Testis (tissue), 3 donors: Measurements from ENCODE around the gene KDM4C. TPM values are rescaled to one million over a fixed set of nuclear protein-coding genes. Genes with fewer than 3 reads are reported as not detected.

Experiments
- DNase-seq: peaks from one replicate; pipeline ENCODE4 v3.0.0-alpha.2; 2019
- H3K27ac ChIP-seq, 2 donors: fragments of 200-600 bp; sonication (generic); one replicate each; pipeline ENCODE4 v1.5.1; 2019
- H3K27me3 ChIP-seq: fragments of 200-600 bp; sonication (generic); one replicate; pipeline ENCODE4 v1.5.1; 2019
- H3K36me3 ChIP-seq: fragments of 200-600 bp; sonication (generic); one replicate; pipeline ENCODE4 v1.5.1; 2017; ENCODE audit warnings: low read depth; ENCODE audit errors: missing control alignments
- H3K4me1 ChIP-seq: fragments of 200-600 bp; sonication (generic); one replicate; pipeline ENCODE4 v1.5.1; 2019
- H3K4me3 ChIP-seq, 2 donors: fragments of 200-600 bp; sonication (generic); one replicate each; pipeline ENCODE4 v1.5.1; 2017 to 2019
- H3K9me3 ChIP-seq: fragments of 200-600 bp; sonication (generic); one replicate; pipeline ENCODE4 v1.5.1; 2017
- POLR2A ChIP-seq: fragments of 450-650 bp; IDR thresholded peaks from one replicate; pipeline ENCODE4 v1.6.1; 2017; ENCODE audit warnings: antibody characterized with exemption, mild to moderate bottlenecking, moderate library complexity
- WGBS, 2 donors: methylation state at CpG; one replicate each; pipeline ENCODE4 v1.1.5; 2018; 5-methylcytosine and 5-hydroxymethylcytosine counted together
- intact Hi-C: fragments of 100-400 bp; cut with DNase I; formaldehyde crosslinking; loops from one replicate; pipeline ENCODE4 v1.15.1; 2023; ENCODE audit warnings: low total_unique reads
- polyA plus RNA-seq: library from polyadenylated mRNA; stranded (reverse); fragments of 350-450 nt; fragmentation: Illumina TruSeq; extraction: RNeasy Lipid Tissue Mini Kit (QIAGEN cat#74804); gene quantifications from one replicate; pipeline ENCODE4 v1.2.3, GENCODE V29; 2014; ENCODE audit warnings: low read depth, low replicate concordance; ENCODE audit not compliant: insufficient read depth
- total RNA-seq, 2 donors: library from RNA; depleted of rRNA; stranded (reverse); fragments of >200 nt; gene quantifications; one replicate each; pipeline ENCODE4 v1.2.3, GENCODE V29; 2016
- TF ChIP-seq, protein P1 (sequence below), 3 experiments: fragments of 450-650 bp in 2 of 3; fragments of 200-600 bp in 1 of 3; sonication (generic) in 1 of 3; IDR thresholded peaks; one replicate each; pipeline ENCODE4 v1.5.1; 2016 to 2019; ENCODE audit warnings: antibody characterized with exemption in 3 of 3, mild to moderate bottlenecking in 2 of 3, moderate library complexity in 1 of 3

KDM4C gene
- total and polyA plus RNA-seq, 3 donors from 2014 or later, result 16.7 to 58.8 (median 48.8) TPM

DNA sequence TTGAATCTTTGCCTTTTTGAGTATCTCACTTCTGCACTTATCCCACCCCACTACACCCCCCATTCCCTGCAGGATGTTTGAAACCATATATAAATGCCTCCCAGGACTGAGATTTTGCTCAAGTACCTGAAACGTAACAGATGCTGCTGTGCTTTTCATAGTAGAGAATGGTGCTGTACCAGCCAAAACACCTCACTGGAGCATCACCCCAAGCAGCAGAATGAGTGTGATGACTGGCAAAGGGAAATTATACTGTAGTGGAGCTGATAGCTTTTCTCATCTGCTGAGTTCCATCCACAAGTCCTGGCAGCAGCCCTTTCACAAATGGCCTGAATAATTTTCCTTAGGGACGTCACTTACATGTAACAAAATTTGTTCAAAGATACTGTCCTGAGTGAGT lies 246.1 kb downstream of the KDM4C start:
- Histone ChIP-seq H3K36me3 (no peaks in the 10 kb centered on the region), H3K27ac (no peak overlapping the region), H3K4me1 (no peaks in the 10 kb centered on the region), H3K27me3 (no peaks in the 10 kb centered on the region), H3K4me3 (no peak overlapping the region), H3K9me3 (no peaks in the 10 kb centered on the region)
- 74 to 81% methylated on average over 2 of the region's 2 CpGs for WGBS, 2 donors
- TF ChIP-seq POLR2A, result no peak
- TF ChIP-seq, protein P1, sequence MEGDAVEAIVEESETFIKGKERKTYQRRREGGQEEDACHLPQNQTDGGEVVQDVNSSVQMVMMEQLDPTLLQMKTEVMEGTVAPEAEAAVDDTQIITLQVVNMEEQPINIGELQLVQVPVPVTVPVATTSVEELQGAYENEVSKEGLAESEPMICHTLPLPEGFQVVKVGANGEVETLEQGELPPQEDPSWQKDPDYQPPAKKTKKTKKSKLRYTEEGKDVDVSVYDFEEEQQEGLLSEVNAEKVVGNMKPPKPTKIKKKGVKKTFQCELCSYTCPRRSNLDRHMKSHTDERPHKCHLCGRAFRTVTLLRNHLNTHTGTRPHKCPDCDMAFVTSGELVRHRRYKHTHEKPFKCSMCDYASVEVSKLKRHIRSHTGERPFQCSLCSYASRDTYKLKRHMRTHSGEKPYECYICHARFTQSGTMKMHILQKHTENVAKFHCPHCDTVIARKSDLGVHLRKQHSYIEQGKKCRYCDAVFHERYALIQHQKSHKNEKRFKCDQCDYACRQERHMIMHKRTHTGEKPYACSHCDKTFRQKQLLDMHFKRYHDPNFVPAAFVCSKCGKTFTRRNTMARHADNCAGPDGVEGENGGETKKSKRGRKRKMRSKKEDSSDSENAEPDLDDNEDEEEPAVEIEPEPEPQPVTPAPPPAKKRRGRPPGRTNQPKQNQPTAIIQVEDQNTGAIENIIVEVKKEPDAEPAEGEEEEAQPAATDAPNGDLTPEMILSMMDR (IDR thresholded peaks at IDR 0.05), result no peak
- DNase-seq, result no peak
- intact Hi-C loops, result no loop called here

DNA sequence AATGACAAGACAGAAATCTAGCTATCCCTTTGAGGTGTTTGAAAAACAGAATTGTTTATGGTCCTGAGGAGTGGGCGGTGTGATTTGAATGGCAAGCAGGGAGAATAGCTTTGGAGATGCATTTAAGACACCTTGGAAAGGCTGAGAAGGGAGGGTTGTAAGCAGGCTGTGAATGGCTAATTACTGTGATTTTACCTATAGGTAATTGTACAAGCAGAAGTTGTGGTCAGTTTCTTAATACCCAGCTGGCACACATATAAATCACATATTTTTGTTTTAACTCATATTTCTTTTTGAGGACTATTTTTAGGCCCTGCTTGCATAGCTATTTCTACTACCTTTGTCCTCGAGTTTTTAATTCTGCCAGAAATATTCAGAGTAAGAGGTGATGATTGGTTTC lies 248.6 kb downstream of the KDM4C start:
- Histone ChIP-seq H3K27ac (no peak overlapping the region), H3K27me3 (no peaks in the 10 kb centered on the region), H3K9me3 (no peaks in the 10 kb centered on the region), H3K4me3 (no peak overlapping the region), H3K36me3 (no peaks in the 10 kb centered on the region), H3K4me1 (no peaks in the 10 kb centered on the region)
- TF ChIP-seq POLR2A, result no peak
- TF ChIP-seq, protein P1 (IDR thresholded peaks at IDR 0.05), result no peak
- 73 to 83% methylated on average over 2 of the region's 2 CpGs for WGBS, 2 donors
- no peak for DNase-seq
- intact Hi-C loops, result no loop called here

DNA sequence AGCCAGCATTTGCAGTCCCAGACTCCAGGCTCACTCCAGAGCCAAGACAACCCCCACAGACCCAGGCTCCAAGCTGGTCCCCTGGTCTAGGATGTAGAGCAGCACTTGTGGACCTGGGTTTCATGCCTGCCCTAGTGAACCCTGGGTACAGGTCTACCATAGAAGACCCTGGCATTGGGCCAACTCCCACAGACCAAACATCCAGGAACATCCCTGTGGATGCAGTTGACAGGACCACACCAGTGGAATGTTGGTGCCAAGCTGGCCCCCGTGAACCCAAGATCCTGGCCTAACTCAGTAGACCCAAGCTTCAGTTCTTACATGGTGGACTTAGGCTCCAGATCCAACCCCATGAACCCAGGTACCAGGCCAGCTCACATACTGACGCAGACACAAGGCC lies 250.6 kb downstream of the KDM4C start:
- H3K27me3 ChIP-seq, result no peaks in the 10 kb centered on the region
- H3K9me3 ChIP-seq, result no peaks in the 10 kb centered on the region
- no peak overlapping the region for H3K27ac ChIP-seq
- no peaks in the 10 kb centered on the region for H3K4me1 ChIP-seq
- peaks cover 3% of the 10 kb centered on the region for H3K36me3 ChIP-seq
- H3K4me3 ChIP-seq, result no peak overlapping the region
- TF ChIP-seq, protein P1 (IDR thresholded peaks at IDR 0.05), result no peak
- TF ChIP-seq POLR2A, result no peak
- 50% methylated on average over 2 of the region's 2 CpGs; no CpG with 5 or more reads in 1 of the 2 donors for WGBS, 2 donors
- no peak for DNase-seq
- intact Hi-C loops, result no loop called here

DNA sequence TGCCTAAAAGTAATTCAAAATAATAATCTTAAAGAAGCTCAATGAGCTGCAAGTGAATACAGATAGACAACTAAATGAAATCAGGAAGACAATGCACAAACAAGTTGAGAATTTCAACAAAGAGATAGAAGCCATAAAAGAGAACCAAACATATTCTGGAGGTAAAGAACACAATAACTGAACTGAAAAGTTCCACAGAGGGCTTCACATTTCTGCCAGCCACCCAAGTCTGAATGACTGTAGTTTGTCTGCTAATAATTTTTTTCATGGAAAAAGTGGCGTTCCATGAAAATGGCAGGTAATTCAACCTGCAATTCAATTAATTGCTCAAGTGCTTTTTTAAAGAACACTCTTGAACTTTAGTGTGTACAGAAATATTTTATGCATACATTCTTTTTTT lies 251.3 kb downstream of the KDM4C start:
- WGBS, 2 donors, result 93 to 100% methylated on average over 1 of the region's 1 CpG
- peaks cover 3% of the 10 kb centered on the region for H3K36me3 ChIP-seq
- no peak overlapping the region for H3K27ac ChIP-seq
- no peak for TF ChIP-seq POLR2A
- TF ChIP-seq, protein P1 (IDR thresholded peaks at IDR 0.05), result no peak
- DNase-seq, result no peak
- H3K4me3 ChIP-seq, result no peak overlapping the region
- no peaks in the 10 kb centered on the region for H3K9me3 ChIP-seq
- intact Hi-C loops, result no loop called here
- H3K27me3 ChIP-seq, result no peaks in the 10 kb centered on the region
- no peaks in the 10 kb centered on the region for H3K4me1 ChIP-seq

DNA sequence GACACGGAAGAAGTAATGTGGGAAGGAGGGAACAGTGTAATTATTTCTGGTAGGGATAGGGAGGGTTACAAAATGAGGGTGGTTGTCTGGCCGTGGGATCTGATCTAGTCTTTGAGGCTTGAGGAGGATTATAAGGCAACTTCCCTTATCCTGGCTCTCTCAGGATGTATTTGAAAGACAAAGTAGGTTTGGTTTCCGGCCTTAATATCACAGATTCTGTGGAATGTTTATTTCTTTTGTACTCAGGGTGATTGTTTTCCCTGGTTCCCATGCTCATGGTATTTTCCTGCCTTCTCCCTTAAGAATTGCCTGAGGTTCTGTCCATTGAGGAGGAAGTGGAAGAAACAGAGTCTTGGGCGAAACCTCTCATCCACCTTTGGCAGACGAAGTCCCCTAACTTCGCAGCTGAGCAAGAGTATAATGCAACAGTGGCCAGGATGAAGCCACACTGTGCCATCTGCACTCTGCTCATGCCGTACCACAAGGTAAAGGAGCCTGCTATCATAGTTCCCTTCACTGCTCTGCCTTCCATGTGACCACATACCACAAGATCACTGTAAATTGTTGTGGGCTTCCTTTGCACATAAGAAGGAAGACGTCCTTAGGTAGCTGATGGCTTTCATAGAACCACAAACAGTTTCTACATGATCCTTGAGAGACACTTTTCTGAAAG lies 253.8 kb downstream of the KDM4C start:
- no peak for DNase-seq
- Histone ChIP-seq H3K4me1 (no peaks in the 10 kb centered on the region), H3K4me3 (no peak overlapping the region), H3K9me3 (no peaks in the 10 kb centered on the region), H3K27me3 (no peaks in the 10 kb centered on the region), H3K36me3 (peaks cover 3% of the 10 kb centered on the region), H3K27ac (no peak overlapping the region)
- no peak for TF ChIP-seq POLR2A
- TF ChIP-seq, protein P1 (IDR thresholded peaks at IDR 0.05), result no peak
- 81 to 86% methylated on average over 8 of the region's 8 CpGs for WGBS, 2 donors
- intact Hi-C loops, result no loop called here
